ENCODE measurements around the gene NPR3. TPM values are rescaled to one million over a fixed set of nuclear protein-coding genes. Genes with fewer than 3 reads are reported as not detected.

NPR3 gene
- total RNA-seq, 2 donors from 2014 or later: 0.20 to 0.82 TPM

DNA sequence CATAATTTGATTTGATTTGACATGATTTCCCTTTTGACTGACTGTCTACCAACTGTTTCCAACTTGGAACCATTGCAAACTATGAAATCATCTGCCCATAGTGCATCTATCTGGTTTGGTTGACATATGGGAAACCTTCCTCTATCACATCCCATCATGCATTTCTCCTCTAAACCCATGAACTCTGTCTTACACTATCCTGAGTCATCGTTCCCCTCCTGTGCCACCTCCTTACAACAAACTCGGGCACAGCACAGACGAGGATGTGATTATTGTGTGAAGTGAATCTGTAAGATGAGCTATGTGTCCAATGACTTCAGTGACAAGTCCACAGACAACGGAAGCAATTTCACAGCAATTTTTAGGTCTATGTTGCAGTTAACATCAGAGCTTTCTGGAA, 126.1 kb downstream of the NPR3 start:
- Histone ChIP-seq H3K27me3 (ENCODE audit: control insufficient read depth, insufficient read depth, low read length, poor library complexity, severe bottlenecking) (no peaks in the 10 kb centered on the region), H3K9me3 (ENCODE audit: control insufficient read depth, low read length) (no peaks in the 10 kb centered on the region), H3K4me1 (ENCODE audit: control insufficient read depth, insufficient read depth, low read length) (no peaks in the 10 kb centered on the region), H3K9ac (ENCODE audit: extremely low read depth, low read length, poor library complexity, severe bottlenecking) (no peak overlapping the region), H3K36me3 (ENCODE audit: control insufficient read depth, insufficient read depth, low read length) (no peaks in the 10 kb centered on the region), H3K4me3 (ENCODE audit: low read length) (no peak overlapping the region), H3K27ac (ENCODE audit: low read depth, low read length) (no peak overlapping the region)
- TF ChIP-seq, protein P1, sequence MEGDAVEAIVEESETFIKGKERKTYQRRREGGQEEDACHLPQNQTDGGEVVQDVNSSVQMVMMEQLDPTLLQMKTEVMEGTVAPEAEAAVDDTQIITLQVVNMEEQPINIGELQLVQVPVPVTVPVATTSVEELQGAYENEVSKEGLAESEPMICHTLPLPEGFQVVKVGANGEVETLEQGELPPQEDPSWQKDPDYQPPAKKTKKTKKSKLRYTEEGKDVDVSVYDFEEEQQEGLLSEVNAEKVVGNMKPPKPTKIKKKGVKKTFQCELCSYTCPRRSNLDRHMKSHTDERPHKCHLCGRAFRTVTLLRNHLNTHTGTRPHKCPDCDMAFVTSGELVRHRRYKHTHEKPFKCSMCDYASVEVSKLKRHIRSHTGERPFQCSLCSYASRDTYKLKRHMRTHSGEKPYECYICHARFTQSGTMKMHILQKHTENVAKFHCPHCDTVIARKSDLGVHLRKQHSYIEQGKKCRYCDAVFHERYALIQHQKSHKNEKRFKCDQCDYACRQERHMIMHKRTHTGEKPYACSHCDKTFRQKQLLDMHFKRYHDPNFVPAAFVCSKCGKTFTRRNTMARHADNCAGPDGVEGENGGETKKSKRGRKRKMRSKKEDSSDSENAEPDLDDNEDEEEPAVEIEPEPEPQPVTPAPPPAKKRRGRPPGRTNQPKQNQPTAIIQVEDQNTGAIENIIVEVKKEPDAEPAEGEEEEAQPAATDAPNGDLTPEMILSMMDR (conservative IDR thresholded peaks at IDR 0.05): no peak
- Mint-ChIP-seq H3K4me3 (no peak overlapping the region), H3K36me3 (ENCODE audit: low read depth) (no peaks in the 10 kb centered on the region), H3K4me1 (no peaks in the 10 kb centered on the region), H3K9me3 (no peaks in the 10 kb centered on the region), H3K27me3 (ENCODE audit: insufficient read depth) (peaks cover 2% of the 10 kb centered on the region), H3K27ac (no peak overlapping the region)
- WGBS, 2 experiments (ENCODE audit: insufficient coverage in 1 of 2, insufficient read length in 1 of 2): 88 to 100% methylated on average over 1 to 4 of the region's 4 CpGs
- DNase-seq: no peak

DNA sequence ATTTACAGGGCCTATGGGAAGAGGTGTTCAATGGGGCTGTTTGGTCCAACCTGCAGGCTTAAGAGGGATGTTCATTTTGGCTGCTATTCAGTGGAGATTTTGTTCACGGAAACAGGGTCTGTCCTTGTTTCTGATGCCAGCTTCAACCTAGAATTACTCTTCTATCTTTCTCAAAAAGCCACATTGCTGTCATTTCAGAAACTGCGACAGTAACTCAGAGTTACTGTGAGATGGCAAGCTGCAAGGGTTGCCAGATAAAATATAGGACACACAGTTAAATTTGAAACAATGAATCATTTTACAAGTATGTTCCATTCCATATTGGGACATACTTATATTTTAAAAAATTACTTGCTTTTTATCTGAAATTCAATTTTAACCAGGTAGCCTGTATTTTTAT, 128.0 kb downstream of the NPR3 start:
- TF ChIP-seq, protein P1 (conservative IDR thresholded peaks at IDR 0.05): no peak
- Histone ChIP-seq H3K9ac (ENCODE audit: extremely low read depth, low read length, poor library complexity, severe bottlenecking) (no peak overlapping the region), H3K4me1 (ENCODE audit: control insufficient read depth, insufficient read depth, low read length) (no peaks in the 10 kb centered on the region), H3K27ac (ENCODE audit: low read depth, low read length) (no peak overlapping the region), H3K36me3 (ENCODE audit: control insufficient read depth, insufficient read depth, low read length) (no peaks in the 10 kb centered on the region), H3K4me3 (ENCODE audit: low read length) (no peak overlapping the region), H3K27me3 (ENCODE audit: control insufficient read depth, insufficient read depth, low read length, poor library complexity, severe bottlenecking) (no peaks in the 10 kb centered on the region), H3K9me3 (ENCODE audit: control insufficient read depth, low read length) (no peaks in the 10 kb centered on the region)
- H3K4me1 Mint-ChIP-seq: no peaks in the 10 kb centered on the region
- 94% methylated on average over 2 of the region's 2 CpGs; no CpG with 5 or more reads in 1 of the 2 experiments for WGBS, 2 experiments (ENCODE audit: insufficient coverage in 1 of 2, insufficient read length in 1 of 2)
- H3K27ac Mint-ChIP-seq: no peak overlapping the region
- H3K4me3 Mint-ChIP-seq: no peak overlapping the region
- DNase-seq: no peak
- peaks cover 2% of the 10 kb centered on the region for H3K27me3 Mint-ChIP-seq (ENCODE audit: insufficient read depth)
- no peaks in the 10 kb centered on the region for H3K9me3 Mint-ChIP-seq
- no peaks in the 10 kb centered on the region for H3K36me3 Mint-ChIP-seq (ENCODE audit: low read depth)

DNA sequence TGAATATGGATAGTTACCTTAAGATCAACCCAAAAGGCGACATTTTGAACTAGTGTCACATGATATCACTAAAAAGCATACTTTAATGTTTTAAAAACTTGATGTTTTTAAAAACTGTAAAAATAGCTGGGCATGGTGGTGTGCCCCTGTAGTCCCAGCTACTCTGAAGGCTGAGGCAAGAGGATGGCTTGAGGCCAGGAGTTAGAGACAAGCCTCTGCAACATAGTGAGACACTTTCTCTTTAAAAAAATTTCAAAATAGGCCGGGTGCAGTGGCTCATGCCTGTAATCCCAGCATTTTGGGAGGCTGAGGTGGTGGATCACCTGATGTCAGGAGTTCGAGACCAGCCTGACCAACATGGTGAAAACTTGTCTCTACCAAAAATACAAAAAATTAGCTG, 129.5 kb downstream of the NPR3 start:
- no peak overlapping the region for H3K27ac Mint-ChIP-seq
- no peak for DNase-seq
- Histone ChIP-seq H3K9ac (ENCODE audit: extremely low read depth, low read length, poor library complexity, severe bottlenecking) (no peak overlapping the region), H3K9me3 (ENCODE audit: control insufficient read depth, low read length) (no peaks in the 10 kb centered on the region), H3K27me3 (ENCODE audit: control insufficient read depth, insufficient read depth, low read length, poor library complexity, severe bottlenecking) (no peaks in the 10 kb centered on the region), H3K36me3 (ENCODE audit: control insufficient read depth, insufficient read depth, low read length) (no peaks in the 10 kb centered on the region), H3K27ac (ENCODE audit: low read depth, low read length) (no peak overlapping the region), H3K4me1 (ENCODE audit: control insufficient read depth, insufficient read depth, low read length) (no peaks in the 10 kb centered on the region), H3K4me3 (ENCODE audit: low read length) (no peak overlapping the region)
- peaks cover 4% of the 10 kb centered on the region for H3K27me3 Mint-ChIP-seq (ENCODE audit: insufficient read depth)
- no peaks in the 10 kb centered on the region for H3K36me3 Mint-ChIP-seq (ENCODE audit: low read depth)
- H3K4me3 Mint-ChIP-seq: no peak overlapping the region
- TF ChIP-seq, protein P1 (conservative IDR thresholded peaks at IDR 0.05): no peak
- 88 to 100% methylated on average over 1 to 3 of the region's 3 CpGs for WGBS, 2 experiments (ENCODE audit: insufficient coverage in 1 of 2, insufficient read length in 1 of 2)
- no peaks in the 10 kb centered on the region for H3K9me3 Mint-ChIP-seq
- no peaks in the 10 kb centered on the region for H3K4me1 Mint-ChIP-seq

Other genes with a start within 250 kb of the NPR3 start
- gene SUB1, start 125.8 kb upstream of the NPR3 start, total RNA-seq: 100 to 1,000 TPM; 230 to 288 TPM

All from endodermal cell (in vitro differentiated cells).